ENCODE measurements around the gene VCAN.

VCAN gene

DNA sequence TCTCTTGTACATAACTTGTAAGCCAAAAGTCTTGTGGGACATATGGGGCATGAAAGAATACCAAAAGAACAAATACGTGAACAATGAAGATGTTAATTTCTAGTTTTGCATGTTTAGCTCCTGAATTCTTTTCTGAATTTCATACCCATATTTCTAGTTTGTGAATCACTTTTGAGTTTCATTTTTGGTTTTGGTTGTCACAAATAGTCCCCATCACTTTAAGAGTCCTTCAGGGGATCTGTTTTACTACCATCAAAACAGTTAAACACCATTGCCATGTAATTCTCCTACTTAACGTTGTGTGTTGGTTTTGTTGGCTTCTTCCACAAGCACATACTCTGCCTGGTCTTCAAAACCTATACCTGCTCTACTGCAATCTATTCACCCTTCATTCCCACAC, 27.0 kb downstream of the VCAN start:
- no peak for DNase-seq (ENCODE audit: low spot score)

DNA sequence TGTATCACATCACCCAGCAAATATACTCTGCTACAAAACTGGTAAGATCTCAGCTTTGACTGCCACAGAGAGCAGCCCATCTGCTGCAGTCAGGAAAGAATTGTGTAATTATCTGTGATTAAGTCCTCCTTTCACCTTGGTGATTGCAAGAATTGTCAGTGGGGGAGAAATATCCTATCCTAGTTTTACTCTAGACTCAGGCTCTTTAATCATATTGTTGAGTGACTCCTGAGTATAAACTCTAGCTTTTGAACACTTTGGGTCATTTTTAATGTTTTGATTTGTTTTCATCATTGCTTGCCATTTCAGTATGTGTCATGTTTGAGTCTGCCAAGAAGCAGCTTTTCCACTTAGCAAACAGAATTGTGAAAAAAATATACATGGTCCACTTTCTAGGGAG, 32.1 kb downstream of the VCAN start:
- DNase-seq (ENCODE audit: low spot score): peak; percentile 54

DNA sequence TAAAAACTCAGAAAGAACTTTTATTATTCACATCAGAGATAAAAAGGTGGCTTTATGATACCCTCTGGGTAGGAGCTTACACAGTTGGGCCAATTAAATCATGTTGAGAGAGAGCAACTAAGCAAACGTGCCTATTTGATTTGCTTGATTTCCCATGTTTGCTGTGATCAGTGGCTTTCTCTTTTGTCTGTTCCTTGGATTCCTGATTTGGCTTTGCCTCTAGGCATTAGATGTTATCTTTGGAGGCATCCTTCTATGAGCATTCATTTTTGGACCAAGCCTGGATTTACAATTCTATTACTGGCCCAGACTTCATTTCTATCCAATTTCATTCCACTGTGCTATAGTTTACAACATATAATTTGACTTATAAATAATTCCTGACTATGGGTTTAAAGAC, 35.9 kb downstream of the VCAN start:
- no peak for DNase-seq (ENCODE audit: low spot score)

DNA sequence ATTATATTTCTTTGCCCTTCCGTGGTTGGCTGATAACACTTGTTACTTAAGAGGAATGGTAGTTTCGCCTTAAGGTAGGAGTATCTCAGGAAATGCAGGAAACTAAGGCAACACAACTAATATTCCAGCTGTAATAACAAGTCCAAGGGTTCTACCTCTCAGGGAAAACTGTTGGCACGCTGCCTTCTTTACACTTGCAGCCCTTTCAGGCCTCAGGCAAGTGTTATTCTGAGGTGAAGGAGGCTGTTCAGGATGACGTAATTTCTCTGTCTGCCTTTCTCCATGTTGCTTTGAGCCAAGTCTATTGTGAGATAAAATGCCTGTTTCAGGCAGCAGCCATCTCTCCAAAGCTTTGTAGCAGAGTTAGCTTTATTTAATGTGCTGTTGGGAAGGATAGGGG, 38.0 kb downstream of the VCAN start:
- DNase-seq (ENCODE audit: low spot score): no peak

DNA sequence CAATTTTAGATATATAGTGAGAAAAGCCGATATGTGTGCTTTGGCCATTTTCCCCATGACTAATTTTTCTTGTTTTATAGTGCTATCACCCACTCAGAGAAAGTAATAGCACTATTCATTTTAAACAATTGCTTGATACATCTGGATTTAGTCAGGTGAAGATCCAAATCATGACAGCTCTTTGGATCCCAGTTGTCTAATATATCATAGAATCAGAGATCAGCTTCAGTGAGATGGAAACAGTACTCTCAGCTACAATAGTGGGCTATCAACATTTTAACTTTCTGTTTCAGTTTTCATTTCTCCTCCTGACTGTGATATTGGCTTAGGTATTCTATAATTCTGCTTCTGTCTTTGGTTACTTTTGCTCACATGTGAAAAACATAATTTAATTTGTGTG, 38.7 kb downstream of the VCAN start:
- DNase-seq (ENCODE audit: low spot score): no peak

DNA sequence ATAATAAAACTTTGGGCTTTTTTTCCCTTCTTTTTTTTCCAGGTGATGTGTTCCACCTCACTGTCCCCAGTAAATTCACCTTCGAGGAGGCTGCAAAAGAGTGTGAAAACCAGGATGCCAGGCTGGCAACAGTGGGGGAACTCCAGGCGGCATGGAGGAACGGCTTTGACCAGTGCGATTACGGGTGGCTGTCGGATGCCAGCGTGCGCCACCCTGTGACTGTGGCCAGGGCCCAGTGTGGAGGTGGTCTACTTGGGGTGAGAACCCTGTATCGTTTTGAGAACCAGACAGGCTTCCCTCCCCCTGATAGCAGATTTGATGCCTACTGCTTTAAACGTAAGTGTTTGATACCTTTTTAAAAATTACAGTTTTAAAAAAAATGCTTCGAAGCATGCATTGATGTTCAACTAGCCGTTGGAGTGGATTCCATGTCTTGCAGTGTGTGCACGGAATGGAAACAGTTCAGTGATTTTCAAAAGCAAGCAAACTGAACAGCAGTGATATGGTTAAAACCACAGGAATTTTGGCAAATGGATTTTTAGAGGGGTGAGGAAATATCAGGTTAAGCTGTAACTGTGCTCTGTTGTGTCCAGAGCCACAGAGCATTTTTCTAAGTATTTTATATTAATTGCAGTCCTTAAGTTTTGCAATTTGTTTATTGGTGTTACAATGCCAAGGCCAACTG, 40.7 kb downstream of the VCAN start:
- no peak for DNase-seq (ENCODE audit: low spot score)

DNA sequence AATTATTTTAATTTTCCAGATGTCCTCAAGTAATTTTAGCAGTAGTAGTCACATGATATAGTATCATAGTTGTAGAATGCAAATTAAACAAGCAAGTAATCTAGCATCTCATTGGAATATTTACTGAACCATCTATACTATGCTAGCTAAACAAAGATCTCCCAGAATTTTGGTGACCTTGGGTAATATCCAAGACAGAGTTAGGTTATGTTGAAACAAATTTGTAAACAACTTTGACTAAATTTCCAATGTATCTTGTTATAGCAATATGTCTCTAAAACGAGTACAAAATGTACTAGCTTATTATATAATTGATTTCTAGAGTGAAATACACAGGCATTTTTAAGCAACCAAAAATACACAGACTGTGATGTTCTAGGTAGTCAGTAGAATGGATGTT, 41.5 kb downstream of the VCAN start:
- no peak for DNase-seq (ENCODE audit: low spot score)

DNA sequence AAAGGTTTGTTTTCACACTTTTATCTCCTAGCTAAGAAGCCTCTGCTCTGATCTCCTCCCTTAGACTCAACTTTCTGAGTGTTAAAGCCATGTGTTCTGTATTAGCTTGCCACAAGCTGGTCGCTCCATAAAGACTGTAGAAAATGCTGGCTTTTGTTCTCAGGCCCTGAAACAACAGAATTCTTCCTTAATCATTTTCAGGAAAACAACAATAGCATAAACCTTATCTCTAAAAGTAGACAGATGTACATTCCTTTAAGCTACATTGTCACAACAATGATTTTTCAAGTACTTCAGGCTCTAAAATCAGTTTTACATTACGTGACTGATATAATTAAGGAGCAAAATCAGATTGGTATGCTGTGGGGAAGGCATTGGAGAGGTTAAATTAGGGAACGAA, 41.9 kb downstream of the VCAN start:
- DNase-seq (ENCODE audit: low spot score): no peak

DNA sequence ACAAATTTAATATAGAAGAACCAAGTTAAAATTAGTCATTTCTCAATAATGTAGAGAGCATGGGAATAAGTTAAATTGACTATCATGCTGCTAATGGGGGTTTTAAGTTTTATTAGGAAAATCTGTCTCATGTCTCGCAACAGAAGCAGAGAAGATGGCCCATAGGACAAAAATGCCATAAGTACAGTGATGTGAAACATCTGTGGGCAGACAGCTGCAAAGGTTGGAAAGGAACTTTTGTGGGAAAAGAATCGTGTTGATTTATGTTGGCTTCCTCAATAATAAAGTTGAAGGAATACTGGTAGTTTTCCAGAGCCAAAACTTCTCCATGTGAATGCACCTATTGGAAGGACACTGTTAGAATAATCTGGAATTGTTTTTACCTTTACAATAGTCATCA, 44.8 kb downstream of the VCAN start:
- DNase-seq (ENCODE audit: low spot score): no peak

DNA sequence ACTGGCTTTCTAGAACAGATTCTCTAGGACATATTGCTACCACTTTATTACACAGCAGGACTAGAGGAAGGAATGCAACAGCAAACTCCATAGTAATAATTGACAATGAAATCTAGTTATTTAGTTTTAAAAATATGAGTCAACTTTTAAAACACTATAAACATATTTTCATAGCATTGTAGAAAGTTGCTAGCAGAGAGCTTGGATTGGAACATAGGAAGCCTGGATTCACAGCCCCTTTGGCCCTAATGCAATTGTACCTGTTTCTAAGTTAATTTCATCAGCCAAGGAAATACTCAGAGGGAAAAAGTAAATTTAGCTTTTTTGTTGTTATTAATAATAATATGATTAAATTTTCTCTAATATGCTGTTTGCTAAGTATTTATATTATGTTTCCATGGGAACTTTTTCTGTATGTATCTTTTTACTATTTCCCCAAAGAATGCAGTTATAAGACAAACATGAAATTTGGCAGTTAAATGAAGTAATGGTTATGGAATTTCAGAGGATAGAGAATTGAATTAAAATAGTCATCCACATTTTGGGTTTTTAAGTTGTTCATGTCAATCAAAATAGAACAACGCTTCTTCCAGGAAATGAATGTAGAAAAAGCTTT, 45.6 kb downstream of the VCAN start:
- DNase-seq (ENCODE audit: low spot score): no peak

DNA sequence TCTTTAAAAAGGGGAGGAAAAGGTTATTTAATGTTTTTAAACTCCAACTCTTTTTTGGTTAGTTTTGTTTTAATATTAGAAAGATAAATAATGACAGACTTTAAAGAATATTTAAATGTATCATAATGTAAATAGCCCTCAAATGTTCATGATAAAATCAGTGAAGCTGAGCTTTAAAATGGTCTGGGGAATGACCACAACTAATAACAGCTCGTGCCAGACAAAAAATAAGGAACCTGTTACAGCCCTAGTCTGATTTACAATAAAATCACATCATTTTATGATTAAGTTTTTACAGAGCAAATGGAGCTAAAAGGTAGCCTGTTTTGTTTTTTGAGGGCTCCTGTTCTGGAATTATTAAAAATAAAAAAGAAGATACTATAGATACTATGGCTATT, 46.1 kb downstream of the VCAN start:
- no peak for DNase-seq (ENCODE audit: low spot score)

DNA sequence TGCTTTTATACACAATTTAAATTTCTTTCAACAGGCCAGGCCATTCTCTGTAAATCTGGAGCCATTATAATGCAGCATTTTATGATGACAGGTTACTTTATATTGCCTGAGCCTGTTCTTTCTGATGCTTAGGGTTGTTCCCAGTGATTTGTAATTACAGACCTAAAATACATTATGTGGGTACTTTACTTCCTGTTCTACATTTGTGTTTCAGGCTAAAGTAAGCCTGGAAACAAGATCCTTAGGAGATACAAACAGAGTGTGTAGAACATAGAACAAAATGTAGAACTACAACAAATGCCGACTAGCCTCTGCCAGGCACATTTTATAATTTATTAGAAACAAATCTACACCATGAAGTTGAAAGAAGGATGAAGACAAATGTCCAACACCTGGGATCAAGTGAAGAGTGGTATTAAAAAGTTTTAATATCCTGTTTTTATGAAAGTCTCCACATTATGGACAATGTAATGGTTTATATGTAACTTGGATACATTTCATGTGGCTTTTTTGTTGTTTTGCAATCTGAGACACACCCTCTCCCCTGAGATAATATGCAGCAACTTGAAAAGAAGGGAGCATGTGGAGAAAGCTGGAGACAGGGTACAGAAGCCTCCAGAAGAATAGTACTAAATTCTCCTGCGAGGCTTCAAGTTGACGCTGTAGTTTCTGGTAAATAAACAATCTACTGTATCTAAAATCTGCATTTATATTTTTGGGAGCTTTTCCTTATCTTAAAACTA, 46.9 kb downstream of the VCAN start:
- no peak for DNase-seq (ENCODE audit: low spot score)

DNA sequence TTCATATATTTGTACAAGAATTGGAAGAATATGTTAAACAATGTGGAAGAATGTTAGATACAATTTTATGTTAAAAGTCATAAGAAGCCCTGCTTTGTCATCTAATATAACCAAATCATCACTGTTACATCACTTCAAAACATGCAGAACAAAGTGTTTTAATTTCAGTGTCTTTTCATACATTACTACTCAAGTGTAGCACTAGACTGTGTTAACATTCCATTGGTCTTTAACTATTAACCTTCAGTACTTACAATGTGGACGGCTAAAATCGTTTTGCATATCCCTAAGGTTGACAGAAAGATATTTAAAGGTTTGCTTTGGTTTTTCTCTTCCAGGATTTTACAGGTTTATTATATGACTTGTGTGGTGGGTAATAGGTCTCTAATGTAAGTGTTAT, 50.9 kb downstream of the VCAN start:
- DNase-seq (ENCODE audit: low spot score): no peak

DNA sequence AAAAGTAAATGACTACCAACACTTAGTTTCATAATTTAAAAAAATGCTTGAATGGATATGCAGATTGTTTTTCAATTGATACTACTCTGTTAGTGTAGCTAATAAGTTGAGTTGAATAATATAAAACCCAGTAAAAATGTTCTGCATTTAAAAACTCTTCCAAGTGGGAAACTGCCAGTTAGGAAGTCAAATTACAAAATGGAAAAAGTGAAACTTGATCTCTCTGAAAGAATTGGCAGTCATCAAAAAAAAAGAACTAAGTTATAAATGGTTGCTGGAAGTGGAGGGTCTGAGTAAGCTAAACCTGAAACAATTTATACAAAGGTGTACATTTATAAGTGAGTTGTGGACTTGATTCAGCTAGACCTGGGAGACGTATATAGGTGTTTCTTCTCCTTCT, 52.4 kb downstream of the VCAN start:
- DNase-seq (ENCODE audit: low spot score): no peak

DNA sequence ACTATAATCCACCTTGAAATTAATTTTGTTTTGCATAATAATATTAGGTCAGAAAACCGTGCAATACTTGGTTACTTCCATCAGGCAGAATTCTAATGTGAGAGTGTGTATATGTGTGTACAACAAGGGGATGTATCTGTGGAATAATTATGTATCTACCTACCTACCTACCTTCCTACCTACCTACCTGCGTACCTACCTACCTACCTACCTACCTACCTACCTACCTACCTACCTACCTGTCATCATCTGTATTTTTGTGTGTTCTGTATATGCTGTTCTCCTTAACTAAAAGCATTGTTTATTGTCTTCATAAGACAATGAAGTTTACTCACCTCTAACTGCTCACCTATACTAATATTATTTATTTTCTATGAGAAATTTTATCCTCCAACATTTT, 52.8 kb downstream of the VCAN start:
- no peak for DNase-seq (ENCODE audit: low spot score)

DNA sequence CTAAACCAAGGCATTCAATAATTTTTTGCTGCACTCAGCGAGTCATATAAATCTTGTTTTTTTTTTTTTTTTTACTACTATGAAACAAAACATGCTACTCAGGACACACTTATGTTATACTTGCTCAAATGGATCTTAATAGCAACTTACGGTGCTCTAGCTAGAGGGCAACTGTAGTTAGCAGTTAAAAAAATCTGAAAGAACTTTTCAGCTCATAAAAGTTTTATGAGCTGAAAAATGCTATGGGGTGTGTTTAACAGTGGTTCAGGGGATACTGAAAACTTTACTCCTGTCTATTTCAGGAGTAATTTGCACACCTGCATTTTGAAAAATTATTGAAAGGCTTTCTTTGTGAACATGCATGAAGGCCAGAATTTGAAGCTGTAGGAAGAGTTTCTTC, 53.4 kb downstream of the VCAN start:
- no peak for DNase-seq (ENCODE audit: low spot score)

DNA sequence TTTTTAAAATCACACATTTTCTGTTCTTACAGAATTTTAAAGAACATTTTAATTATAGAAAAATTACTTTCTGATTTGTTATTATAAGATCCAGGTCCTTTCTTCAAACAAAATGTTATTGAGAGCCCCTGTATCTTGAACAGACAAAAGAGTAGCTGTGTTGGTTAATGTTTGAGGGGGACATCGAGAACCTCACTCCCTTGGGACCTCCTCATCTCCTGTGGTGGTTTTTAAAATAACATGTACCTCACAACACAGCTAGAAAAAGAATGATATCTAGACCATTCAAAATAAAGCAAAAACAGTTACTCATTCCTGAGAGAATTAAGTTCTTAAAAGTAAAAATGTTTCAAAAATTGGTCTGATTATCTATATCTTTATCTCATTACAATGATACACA, 54.7 kb downstream of the VCAN start:
- no peak for DNase-seq (ENCODE audit: low spot score)

DNA sequence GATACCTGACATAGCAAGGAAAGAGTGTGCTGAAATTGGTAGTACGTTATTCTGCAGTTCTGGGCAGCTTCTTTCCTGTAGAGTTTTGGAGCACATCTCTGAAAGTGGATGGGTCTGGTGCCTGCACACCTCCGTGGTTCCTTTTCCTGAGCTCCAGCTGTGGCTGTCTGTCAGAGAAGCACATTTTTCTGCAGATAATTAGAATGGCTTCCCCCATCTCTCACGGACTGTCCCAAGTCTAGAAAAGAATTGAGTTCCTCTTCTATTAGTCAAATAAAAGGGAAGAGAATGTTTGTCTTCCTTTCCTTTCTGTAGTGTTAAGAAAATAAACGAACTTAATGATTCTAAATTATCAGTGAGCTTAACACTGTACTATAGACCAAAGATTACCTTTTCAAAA, 55.7 kb downstream of the VCAN start:
- DNase-seq (ENCODE audit: low spot score): no peak

DNA sequence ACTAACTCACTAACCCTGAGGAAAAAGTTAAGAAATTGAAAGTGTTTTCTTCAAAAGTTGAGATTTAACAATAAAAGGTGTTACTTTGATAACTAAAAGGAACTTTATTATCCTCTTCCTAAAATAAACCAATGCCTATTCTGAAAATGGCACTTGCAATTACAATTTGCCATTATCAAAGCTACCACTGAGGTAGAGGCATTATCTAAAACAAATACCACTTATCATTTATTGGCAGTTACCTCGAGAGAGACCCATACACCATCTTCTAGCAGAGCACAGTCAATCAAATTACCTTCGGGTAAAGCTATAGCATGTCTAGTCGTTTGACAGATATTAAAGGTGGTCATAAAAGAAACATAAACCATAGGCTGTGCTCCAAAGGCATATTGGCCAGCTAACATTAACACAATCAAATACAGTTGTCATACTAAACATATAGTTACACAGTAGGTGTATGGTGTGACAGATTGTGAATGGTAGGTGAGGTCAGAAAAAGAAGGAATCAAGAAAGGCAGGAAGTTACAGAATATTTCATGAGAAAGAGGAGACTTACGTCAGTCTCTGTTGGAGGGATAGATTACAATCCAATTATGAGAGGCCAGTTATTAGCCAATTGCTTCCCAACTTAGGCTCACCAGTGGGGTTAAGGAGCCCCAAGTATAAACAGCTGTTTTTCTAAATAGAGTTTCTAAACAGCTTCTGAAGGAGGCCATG, 56.3 kb downstream of the VCAN start:
- no peak for DNase-seq (ENCODE audit: low spot score)

DNA sequence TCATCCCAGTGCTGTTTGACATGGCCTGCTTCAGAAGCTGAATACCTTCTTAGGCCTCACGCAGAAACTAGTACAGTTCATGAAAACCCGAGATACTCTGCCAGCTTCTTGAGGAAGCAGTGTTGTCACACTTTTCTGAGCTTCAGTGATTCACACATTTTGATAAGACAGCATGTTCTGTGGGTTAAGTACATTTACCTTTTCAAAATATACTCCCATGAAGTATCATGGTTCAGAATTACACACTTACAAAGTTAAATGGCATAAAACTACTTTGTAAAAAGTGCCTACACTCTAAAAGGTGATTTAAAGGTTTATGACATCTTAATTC, 56.9 kb downstream of the VCAN start:
- no peak for DNase-seq (ENCODE audit: low spot score)

DNA sequence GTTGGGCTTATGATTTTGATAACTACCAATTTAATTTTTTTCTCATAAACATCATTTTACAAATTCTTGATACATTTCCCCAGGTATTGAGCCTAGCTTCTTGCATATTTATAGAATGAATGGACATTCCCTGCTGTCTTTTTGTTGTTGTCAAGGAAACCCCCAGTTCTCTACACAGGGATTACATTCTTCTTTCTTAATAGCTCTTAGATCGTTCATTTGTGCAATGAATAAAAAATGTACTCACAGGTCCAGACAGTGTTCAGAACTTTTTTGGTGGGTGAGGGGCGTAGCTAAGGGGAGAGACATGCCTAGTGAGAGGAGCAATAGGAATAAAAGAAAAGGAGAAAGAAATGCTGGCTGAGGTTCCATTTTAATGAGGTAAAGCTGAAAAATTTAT, 58.6 kb downstream of the VCAN start:
- DNase-seq (ENCODE audit: low spot score): no peak

DNA sequence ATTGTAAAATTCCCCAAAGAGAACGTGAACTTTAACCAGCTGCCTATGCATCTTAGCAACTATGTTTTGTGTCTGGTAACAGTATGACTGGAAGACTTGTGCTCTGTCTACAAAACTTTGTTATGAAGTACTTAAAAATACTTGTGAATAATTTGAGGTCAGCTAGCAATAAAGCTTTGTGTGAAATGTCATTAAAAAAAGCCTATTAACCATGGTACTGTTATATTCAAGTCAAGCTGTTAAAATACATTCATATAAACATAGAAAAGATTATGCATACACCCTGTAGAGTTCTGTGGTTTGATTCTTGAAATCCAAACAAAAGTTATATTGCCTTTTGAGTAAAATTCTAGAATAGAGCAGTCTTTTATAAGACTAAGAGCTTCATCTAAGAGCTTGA, 60.1 kb downstream of the VCAN start:
- DNase-seq (ENCODE audit: low spot score): no peak

DNA sequence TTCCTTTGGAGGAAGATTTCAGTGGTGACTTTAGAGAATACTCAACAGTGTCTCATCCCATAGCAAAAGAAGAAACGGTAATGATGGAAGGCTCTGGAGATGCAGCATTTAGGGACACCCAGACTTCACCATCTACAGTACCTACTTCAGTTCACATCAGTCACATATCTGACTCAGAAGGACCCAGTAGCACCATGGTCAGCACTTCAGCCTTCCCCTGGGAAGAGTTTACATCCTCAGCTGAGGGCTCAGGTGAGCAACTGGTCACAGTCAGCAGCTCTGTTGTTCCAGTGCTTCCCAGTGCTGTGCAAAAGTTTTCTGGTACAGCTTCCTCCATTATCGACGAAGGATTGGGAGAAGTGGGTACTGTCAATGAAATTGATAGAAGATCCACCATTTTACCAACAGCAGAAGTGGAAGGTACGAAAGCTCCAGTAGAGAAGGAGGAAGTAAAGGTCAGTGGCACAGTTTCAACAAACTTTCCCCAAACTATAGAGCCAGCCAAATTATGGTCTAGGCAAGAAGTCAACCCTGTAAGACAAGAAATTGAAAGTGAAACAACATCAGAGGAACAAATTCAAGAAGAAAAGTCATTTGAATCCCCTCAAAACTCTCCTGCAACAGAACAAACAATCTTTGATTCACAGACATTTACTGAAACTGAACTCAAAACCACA, 67.4 kb downstream of the VCAN start:
- DNase-seq (ENCODE audit: low spot score): no peak

Data from D341Med (cell line).